Uterus (tissue), 4 donors: ENCODE data around the gene TMPRSS11A. TPM values are rescaled to one million over a fixed set of nuclear protein-coding genes. Genes with fewer than 3 reads are reported as not detected.

Experiments used
- DNase-seq, 2 donors: peaks; one replicate each; pipeline ENCODE4 v3.0.0-alpha.2; 2019 to 2020
- H3K27ac ChIP-seq, 2 donors: fragments of 200-600 bp; sonication (generic); 1 replicate in 1 of 2; 2 replicates in 1 of 2; pipeline ENCODE4 v1.5.1; 2016 to 2018
- H3K27me3 ChIP-seq, 2 donors: fragments of 200-600 bp; sonication (generic); one replicate each; pipeline ENCODE4 v1.5.1; 2018 to 2019; ENCODE audit warnings: control low read depth in 1 of 2
- H3K36me3 ChIP-seq, 2 donors: fragments of 200-600 bp; sonication (generic); one replicate each; pipeline ENCODE4 v1.5.1; 2019; ENCODE audit warnings: control low read depth in 1 of 2
- H3K4me1 ChIP-seq, 2 donors: fragments of 200-600 bp; sonication (generic); one replicate each; pipeline ENCODE4 v1.5.1; 2018 to 2019; ENCODE audit warnings: control low read depth in 1 of 2
- H3K4me3 ChIP-seq, 2 donors: fragments of 200-600 bp; sonication (generic); 1 replicate in 1 of 2; 2 replicates in 1 of 2; pipeline ENCODE4 v1.5.1; 2018 to 2019; ENCODE audit warnings: mild to moderate bottlenecking in 1 of 2
- H3K9me3 ChIP-seq, 2 donors: fragments of 200-600 bp; sonication (generic); one replicate each; pipeline ENCODE4 v1.5.1; 2019; ENCODE audit warnings: control low read depth in 1 of 2
- CTCF ChIP-seq, 4 experiments: fragments of 200-600 bp in 2 of 4; fragments of 450-650 bp in 2 of 4; sonication (generic) in 2 of 4; IDR thresholded peaks; one replicate each; pipeline ENCODE4 v1.5.1; 2016 to 2019; ENCODE audit warnings: antibody characterized with exemption in 4 of 4, mild to moderate bottlenecking in 2 of 4, moderate library complexity in 1 of 4
- POLR2A ChIP-seq, 2 donors: fragments of 450-650 bp; IDR thresholded peaks; one replicate each; pipeline ENCODE4 v1.6.1; 2016; ENCODE audit warnings: antibody characterized with exemption in 2 of 2, mild to moderate bottlenecking in 1 of 2, moderate library complexity in 1 of 2
- intact Hi-C: fragments of 100-400 bp; cut with DNase I; formaldehyde crosslinking; loops from one replicate; pipeline ENCODE4 v1.15.1; 2023; ENCODE audit warnings: low total_unique reads
- total RNA-seq, 4 donors: library from RNA; depleted of rRNA in 3 of 4; stranded (reverse); fragments of >200 nt in 3 of 4; gene quantifications; one replicate each; pipeline versions ENCODE4 v1.1.0 to v1.2.4, GENCODE V29; 2014 to 2023
- donor health status: DM: yes; HTN: yes; CAD: no.

TMPRSS11A gene
- total RNA-seq, 4 donors from 2014 or later: not detected

DNA sequence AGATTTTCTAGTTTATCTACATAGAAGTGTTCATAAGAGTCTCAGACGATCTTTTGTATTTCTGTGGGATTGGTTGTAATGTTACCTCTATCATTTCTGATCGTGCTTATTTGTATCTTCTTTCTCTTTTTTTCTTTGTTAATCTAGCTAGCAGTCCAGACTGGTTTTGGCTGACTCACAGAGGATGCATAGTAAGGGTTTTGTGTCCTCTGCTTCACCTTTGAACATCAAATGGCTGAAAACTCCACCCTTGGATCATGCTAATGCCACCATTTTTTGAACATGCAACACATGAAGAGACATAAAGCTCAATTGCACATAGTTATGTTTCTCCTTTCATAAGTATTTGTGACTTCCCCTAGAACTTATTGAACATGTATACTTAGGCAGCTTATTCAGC, 22.8 kb downstream of the TMPRSS11A start:
- no peak overlapping the region for H3K4me3 ChIP-seq
- DNase-seq: no peak
- H3K36me3 ChIP-seq: no peaks in the 10 kb centered on the region
- no peak overlapping the region for H3K27ac ChIP-seq
- no peaks in the 10 kb centered on the region for H3K9me3 ChIP-seq
- no peaks in the 10 kb centered on the region for H3K27me3 ChIP-seq
- intact Hi-C loops: no loop called here
- H3K4me1 ChIP-seq: no peaks in the 10 kb centered on the region
- TF ChIP-seq POLR2A (IDR thresholded peaks at IDR 0.05): no peak

DNA sequence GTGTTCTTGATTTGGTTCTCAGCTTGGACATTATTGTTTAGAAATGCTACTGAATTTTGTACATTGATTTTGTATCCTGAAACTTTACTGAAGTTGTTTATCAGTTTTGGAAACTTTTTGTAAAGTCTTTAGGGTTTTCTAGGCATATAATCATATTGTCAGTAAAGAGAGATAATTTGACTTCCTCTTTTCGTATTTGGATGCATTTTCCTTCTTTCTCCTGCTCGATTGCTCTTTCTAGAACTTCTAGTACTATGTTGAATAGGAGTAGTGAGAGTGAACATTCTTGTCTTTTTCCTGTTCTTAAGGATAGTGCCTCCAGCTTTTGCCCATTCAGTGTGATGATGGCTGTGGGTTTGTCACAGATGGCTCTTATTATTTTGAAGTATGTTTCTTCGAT, 24.1 kb downstream of the TMPRSS11A start:
- Histone ChIP-seq H3K9me3 (no peaks in the 10 kb centered on the region), H3K27me3 (no peaks in the 10 kb centered on the region), H3K4me1 (no peaks in the 10 kb centered on the region), H3K27ac (no peak overlapping the region), H3K36me3 (no peaks in the 10 kb centered on the region), H3K4me3 (no peak overlapping the region)
- no peak for TF ChIP-seq CTCF (IDR thresholded peaks at IDR 0.05)
- no peak for TF ChIP-seq POLR2A (IDR thresholded peaks at IDR 0.05)
- intact Hi-C loops: no loop called here
- DNase-seq: no peak

GRCh38 chr4:67935888-67936287, 27.4 kb downstream of the TMPRSS11A start:
- Histone ChIP-seq H3K27ac (no peak overlapping the region), H3K4me1 (no peaks in the 10 kb centered on the region), H3K9me3 (no peaks in the 10 kb centered on the region), H3K4me3 (no peak overlapping the region), H3K27me3 (no peaks in the 10 kb centered on the region), H3K36me3 (no peaks in the 10 kb centered on the region)
- intact Hi-C loops: no loop called here
- TF ChIP-seq CTCF (IDR thresholded peaks at IDR 0.05): no peak
- TF ChIP-seq POLR2A (IDR thresholded peaks at IDR 0.05): no peak
- no peak for DNase-seq

DNA sequence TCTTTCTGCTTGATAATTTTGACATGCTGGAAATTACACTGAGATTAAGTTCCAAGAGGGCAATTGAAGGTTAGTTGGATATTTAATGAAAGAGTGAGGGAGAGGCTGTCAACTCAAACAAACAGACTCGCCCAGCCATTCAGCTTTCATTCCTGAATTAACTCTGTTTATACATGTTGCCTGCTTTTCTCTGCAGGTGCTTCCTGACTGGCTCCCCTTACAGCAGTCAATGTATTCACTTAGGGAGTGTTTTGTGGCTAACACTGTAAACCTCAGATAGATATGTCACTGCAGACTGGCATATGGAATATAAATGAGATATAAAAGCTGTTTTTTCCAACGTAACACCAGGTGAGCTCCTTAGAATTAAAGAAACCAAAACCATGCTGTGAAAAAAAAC, 28.7 kb downstream of the TMPRSS11A start:
- no peak overlapping the region for H3K4me3 ChIP-seq
- no peaks in the 10 kb centered on the region for H3K27me3 ChIP-seq
- H3K4me1 ChIP-seq: no peaks in the 10 kb centered on the region
- no peaks in the 10 kb centered on the region for H3K9me3 ChIP-seq
- intact Hi-C loops: no loop called here
- no peak overlapping the region for H3K27ac ChIP-seq
- TF ChIP-seq POLR2A (IDR thresholded peaks at IDR 0.05): no peak
- TF ChIP-seq CTCF (IDR thresholded peaks at IDR 0.05): no peak
- H3K36me3 ChIP-seq: no peaks in the 10 kb centered on the region
- DNase-seq: no peak

DNA sequence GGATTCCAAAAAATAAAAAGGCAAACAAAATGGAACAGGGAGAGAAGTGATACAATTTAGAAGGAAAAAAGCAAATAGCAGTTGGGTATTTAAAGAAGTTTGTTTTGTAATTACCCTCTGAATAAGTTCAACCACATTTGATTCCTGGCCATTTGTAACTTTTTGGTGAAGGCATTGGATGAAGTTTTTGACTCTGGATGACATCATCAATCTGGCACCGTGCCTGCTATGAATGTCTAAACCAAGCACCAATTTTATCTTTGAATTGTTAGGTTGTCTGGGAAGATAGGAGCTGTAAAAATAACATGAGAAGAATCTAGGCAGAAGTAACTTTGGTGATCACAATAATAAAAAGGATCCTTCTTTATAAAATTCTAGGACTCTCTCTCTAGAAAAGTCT, 29.5 kb downstream of the TMPRSS11A start:
- intact Hi-C loops: no loop called here
- no peaks in the 10 kb centered on the region for H3K4me1 ChIP-seq
- no peak overlapping the region for H3K27ac ChIP-seq
- H3K4me3 ChIP-seq: no peak overlapping the region
- no peaks in the 10 kb centered on the region for H3K9me3 ChIP-seq
- H3K27me3 ChIP-seq: no peaks in the 10 kb centered on the region
- TF ChIP-seq CTCF (IDR thresholded peaks at IDR 0.05) (no peak), POLR2A (IDR thresholded peaks at IDR 0.05) (no peak)
- no peaks in the 10 kb centered on the region for H3K36me3 ChIP-seq
- no peak for DNase-seq

DNA sequence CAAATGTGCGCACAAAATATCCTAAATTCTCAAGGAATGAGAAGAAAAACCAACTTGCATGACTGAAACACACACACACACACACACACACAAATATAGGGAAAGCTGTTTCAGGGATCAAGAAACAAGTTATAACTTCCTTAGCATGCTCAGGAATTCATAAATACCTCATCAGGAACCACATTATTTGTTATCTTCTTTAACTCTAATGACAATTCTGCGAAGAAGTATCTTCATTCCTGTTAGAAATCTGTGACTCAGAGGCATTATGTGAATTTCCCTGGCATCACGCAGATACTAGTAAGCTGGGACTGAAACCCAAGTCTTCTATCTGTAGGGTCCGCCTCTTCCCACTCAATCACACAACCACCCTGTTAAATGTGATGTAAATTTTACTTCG, 30.3 kb downstream of the TMPRSS11A start:
- Histone ChIP-seq H3K36me3 (no peaks in the 10 kb centered on the region), H3K4me1 (no peaks in the 10 kb centered on the region), H3K27me3 (no peaks in the 10 kb centered on the region), H3K9me3 (no peaks in the 10 kb centered on the region), H3K4me3 (no peak overlapping the region), H3K27ac (no peak overlapping the region)
- DNase-seq: no peak
- intact Hi-C loops: no loop called here
- TF ChIP-seq CTCF (IDR thresholded peaks at IDR 0.05): no peak
- TF ChIP-seq POLR2A (IDR thresholded peaks at IDR 0.05): no peak
